ENCODE measurements around the gene HTT. TPM values are rescaled to one million over a fixed set of nuclear protein-coding genes. Genes with fewer than 3 reads are reported as not detected.

The HTT gene
- total RNA-seq, 1 donor from 2014 or later, result 109 TPM

- no peak for DNase-seq (ENCODE audit: low spot score)
These were observed 144.6 kb downstream of the HTT start for GRCh38 chr4:3218824-3219760.

- no peak for DNase-seq (ENCODE audit: low spot score)
These were observed 145.4 kb downstream of the HTT start for GRCh38 chr4:3219761-3220475.

DNA sequence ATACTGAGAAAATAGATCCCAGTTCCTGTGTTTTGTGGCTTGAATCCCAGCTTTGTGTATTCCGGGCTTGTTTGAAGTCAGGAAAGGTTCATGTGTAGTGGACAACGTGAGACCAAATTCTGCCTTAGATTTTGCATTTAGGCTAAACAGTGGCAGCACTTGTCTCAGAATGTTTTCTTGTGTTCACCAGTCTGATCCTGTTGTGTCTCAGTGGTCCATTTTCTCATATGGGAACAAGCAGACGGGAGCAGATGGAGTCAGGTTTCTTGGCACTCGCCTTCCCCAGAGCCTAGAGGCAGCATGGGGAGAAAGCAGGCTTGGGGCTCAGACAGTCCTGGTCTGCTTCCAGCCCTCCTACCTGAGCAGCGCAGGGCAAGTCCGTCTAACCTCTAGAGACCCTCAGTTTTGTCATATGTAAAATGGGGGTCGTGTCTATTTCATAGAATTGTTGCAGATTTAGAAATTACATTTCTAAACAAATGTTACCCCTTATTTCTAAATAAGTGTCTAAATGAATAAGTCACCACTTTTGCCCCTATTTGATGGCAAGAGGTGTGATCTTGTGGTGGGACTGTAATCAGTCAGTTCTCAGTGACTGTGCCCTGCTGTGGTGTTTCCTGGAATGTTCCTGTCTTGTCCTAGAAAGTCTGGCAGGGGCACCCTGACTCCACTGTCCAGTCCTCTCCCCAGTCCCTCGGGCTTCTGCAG, 146.1 kb downstream of the HTT start:
- no peak for DNase-seq (ENCODE audit: low spot score)

GRCh38 chr4:3221184-3221494, 146.7 kb downstream of the HTT start:
- DNase-seq (ENCODE audit: low spot score), result no peak

DNA sequence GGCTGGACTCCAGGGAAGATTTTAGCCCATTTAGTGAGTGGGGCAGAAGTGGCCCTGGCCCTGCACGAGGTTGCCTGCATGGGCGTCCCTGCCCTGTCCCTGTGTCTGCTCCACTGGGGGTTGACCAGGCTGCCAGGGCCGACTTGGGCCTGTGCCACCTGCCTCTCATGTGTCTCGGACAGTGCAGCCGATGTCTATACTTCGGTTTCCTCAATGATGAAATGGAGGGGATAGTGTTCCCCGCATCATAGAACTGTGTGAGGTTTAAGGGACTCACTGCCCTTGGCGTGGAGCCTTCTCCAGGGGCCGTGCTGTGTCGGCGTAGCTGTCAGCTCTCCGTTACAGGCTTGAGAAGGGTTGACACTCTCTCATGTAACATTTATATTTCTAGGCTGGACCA, 147.5 kb downstream of the HTT start:
- DNase-seq (ENCODE audit: low spot score), result no peak

GRCh38 chr4:3223346-3223745, 148.9 kb downstream of the HTT start:
- DNase-seq (ENCODE audit: low spot score), result no peak

GRCh38 chr4:3223956-3224748, 149.7 kb downstream of the HTT start:
- DNase-seq (ENCODE audit: low spot score), result no peak

GRCh38 chr4:3225071-3225850, 150.8 kb downstream of the HTT start:
- DNase-seq (ENCODE audit: low spot score), result no peak

DNA sequence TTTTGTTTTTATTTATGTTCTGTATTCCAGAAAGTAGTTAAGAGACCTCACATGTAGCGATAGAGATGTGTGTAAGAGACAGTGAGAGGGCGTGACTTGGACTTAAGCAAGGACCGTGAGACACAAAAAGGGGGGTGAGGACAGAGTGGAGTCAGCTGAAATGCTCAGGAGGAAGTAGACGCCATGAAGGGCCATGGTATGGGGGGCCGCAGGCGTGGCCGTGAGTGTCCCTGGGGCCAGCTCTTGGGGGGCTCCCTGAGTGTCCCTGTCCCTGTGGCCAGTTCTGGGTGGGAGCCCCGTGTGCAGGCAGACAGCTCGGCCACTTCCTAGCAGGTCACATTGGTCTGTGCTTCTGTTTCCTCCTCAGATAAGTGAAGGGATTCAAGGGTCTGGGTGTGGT, 151.5 kb downstream of the HTT start:
- DNase-seq (ENCODE audit: low spot score), result no peak

- DNase-seq (ENCODE audit: low spot score), result no peak
These were observed 152.0 kb downstream of the HTT start for GRCh38 chr4:3226467-3226866.

DNA sequence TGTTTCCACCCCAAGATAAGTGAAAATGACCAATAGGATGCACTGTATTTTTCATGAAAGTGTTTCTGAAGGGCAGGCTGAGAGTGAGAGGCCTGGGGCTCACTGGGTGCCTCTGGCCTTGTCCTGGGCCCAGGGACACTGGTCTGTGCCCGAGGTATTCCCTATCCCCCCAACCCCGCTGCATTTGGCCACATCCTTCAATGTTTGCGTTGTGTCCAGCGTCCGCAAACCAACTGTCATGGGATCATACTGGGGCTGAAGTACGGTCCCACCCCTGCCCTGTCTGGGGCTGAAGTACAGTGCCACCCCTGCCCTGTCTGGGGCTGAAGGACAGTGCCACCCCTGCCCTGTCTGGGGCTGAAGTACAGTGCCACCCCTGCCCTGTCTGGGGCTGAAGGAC, 152.5 kb downstream of the HTT start:
- no peak for DNase-seq (ENCODE audit: low spot score)

DNA sequence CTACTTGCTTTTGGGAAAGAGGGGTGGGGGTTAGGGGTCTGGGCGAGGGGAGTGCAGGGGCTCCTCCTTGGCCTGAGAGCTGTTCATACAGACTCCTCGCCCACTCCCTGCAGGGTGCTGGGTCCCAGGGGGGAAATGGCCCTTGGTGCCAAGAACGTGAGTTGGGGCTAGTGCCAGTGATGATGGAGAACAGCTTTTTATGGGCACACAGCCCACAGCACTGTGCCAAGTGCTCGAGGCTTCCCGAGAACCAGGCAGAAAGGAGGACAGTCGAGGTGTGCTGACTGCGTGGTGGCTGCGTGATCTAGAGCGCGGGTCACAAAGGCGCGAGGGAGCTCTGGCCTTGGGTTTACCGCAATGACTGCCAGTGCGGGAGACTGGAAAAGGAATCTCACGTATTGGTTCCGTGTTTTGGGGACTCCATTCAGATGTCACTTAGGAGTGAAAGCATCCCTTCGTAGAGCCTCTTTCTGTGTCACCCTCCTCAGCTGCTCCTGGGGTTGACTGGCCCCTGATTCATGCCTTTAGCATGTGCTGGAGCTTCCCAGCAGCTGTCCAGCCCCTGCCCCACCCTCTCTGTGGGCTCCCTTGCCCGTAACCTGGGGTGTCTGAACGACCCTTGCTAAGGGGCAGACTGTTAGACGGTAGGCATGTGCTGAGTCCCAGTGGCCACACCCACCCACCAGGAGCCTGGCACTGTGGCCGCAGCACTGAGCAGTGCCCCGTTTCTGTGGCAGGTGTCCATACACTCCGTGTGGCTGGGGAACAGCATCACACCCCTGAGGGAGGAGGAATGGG, 153.6 kb downstream of the HTT start:
- no peak for DNase-seq (ENCODE audit: low spot score)

DNA sequence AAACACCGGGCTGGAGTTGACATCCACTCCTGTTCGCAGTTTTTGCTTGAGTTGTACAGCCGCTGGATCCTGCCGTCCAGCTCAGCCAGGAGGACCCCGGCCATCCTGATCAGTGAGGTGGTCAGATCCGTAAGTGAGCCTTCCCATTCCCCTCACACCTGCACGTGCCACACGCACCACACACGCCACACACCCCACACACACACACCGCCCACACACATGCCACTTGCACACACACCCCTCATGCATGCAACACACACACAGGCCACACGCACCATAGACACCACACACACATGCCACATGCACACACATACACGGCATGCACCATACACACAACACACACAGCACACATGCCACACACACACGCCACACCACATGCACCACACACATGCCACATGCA, 154.4 kb downstream of the HTT start:
- no peak for DNase-seq (ENCODE audit: low spot score)

DNA sequence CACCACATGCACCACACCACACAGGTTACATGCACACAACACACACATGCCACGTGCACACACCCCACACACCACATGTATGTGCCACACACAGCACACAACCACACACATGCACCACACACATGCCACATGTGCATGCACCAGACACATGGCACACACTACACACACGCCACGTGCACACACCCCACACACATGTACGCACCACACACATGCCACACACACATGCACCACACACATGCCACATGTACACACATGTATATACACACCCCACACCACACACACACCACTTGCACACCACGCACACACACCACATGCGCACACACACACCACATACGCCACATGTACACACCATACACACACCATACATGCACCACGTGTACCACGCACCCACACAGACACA, 154.8 kb downstream of the HTT start:
- no peak for DNase-seq (ENCODE audit: low spot score)

- no peak for DNase-seq (ENCODE audit: low spot score)
These were observed 155.5 kb downstream of the HTT start for GRCh38 chr4:3229964-3230363.

- no peak for DNase-seq (ENCODE audit: low spot score)
These were observed 157.0 kb downstream of the HTT start for GRCh38 chr4:3231471-3231870.

- DNase-seq (ENCODE audit: low spot score), result no peak
These were observed 157.5 kb downstream of the HTT start for GRCh38 chr4:3232001-3232400.

DNA sequence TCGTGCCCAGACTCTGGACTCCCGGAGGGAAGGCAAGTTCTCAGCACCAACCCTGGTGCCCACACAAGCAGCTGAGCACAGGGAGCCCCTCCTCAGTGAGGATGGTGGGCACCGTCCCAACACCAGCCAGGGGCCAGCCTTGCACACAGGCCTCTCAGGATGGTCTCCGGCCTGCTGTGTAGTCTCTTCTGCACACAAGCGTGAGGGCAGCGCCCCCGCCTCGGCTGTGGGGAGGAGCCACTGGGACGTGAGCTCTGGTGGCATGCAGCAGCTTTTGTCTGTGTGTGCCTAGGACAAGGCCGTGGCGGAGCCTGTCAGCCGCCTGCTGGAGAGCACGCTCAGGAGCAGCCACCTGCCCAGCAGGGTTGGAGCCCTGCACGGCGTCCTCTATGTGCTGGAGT, 158.4 kb downstream of the HTT start:
- no peak for DNase-seq (ENCODE audit: low spot score)

GRCh38 chr4:3233391-3234071, 159.1 kb downstream of the HTT start:
- no peak for DNase-seq (ENCODE audit: low spot score)
